ENCODE results near the gene KLHL40.

Gene KLHL40

GRCh38 chr3:42688016-42688415, 2.7 kb downstream of the KLHL40 start:
- H3K9me3 ChIP-seq (ENCODE audit: control insufficient read depth, low read length), result no peaks in the 10 kb centered on the region
- H3K4me1 ChIP-seq (ENCODE audit: control insufficient read depth, insufficient read depth, low read length), result peaks cover 20% of the 10 kb centered on the region
- no peaks in the 10 kb centered on the region for H3K36me3 ChIP-seq (ENCODE audit: control insufficient read depth, insufficient read depth, low read length, severe bottlenecking)
- DNase-seq (ENCODE audit: low read depth), result no peak
- peaks cover 26% of the 10 kb centered on the region for H3K27me3 ChIP-seq (replicated peaks; ENCODE audit: control insufficient read depth, insufficient read depth, low read length)
- no peak overlapping the region for H3K9ac ChIP-seq (ENCODE audit: low read length)
- no peak overlapping the region for H3K4me3 ChIP-seq (ENCODE audit: low read length)

GRCh38 chr3:42688487-42689420, 3.4 kb downstream of the KLHL40 start:
- no peak for DNase-seq (ENCODE audit: low read depth)
- H3K4me3 ChIP-seq (ENCODE audit: low read length), result no peak overlapping the region
- H3K9ac ChIP-seq (ENCODE audit: low read length), result no peak overlapping the region
- peaks cover 29% of the 10 kb centered on the region for H3K27me3 ChIP-seq (replicated peaks; ENCODE audit: control insufficient read depth, insufficient read depth, low read length)
- no peaks in the 10 kb centered on the region for H3K9me3 ChIP-seq (ENCODE audit: control insufficient read depth, low read length)
- H3K36me3 ChIP-seq (ENCODE audit: control insufficient read depth, insufficient read depth, low read length, severe bottlenecking), result no peaks in the 10 kb centered on the region
- H3K4me1 ChIP-seq (ENCODE audit: control insufficient read depth, insufficient read depth, low read length), result peaks cover 15% of the 10 kb centered on the region

- H3K4me1 ChIP-seq (ENCODE audit: control insufficient read depth, insufficient read depth, low read length), result peaks cover 11% of the 10 kb centered on the region
- H3K9me3 ChIP-seq (ENCODE audit: control insufficient read depth, low read length), result no peaks in the 10 kb centered on the region
- H3K36me3 ChIP-seq (ENCODE audit: control insufficient read depth, insufficient read depth, low read length, severe bottlenecking), result no peaks in the 10 kb centered on the region
- no peak overlapping the region for H3K4me3 ChIP-seq (ENCODE audit: low read length)
- no peak overlapping the region for H3K9ac ChIP-seq (ENCODE audit: low read length)
- DNase-seq (ENCODE audit: low read depth), result no peak
- H3K27me3 ChIP-seq (replicated peaks; ENCODE audit: control insufficient read depth, insufficient read depth, low read length), result peaks cover 33% of the 10 kb centered on the region
These were observed 4.2 kb downstream of the KLHL40 start for GRCh38 chr3:42689421-42690014.

GRCh38 chr3:42690191-42690590, 4.9 kb downstream of the KLHL40 start:
- no peak overlapping the region for H3K9ac ChIP-seq (ENCODE audit: low read length)
- no peak for DNase-seq (ENCODE audit: low read depth)
- peaks cover 40% of the 10 kb centered on the region for H3K27me3 ChIP-seq (replicated peaks; ENCODE audit: control insufficient read depth, insufficient read depth, low read length)
- H3K36me3 ChIP-seq (ENCODE audit: control insufficient read depth, insufficient read depth, low read length, severe bottlenecking), result no peaks in the 10 kb centered on the region
- H3K4me3 ChIP-seq (ENCODE audit: low read length), result no peak overlapping the region
- H3K9me3 ChIP-seq (ENCODE audit: control insufficient read depth, low read length), result no peaks in the 10 kb centered on the region
- H3K4me1 ChIP-seq (ENCODE audit: control insufficient read depth, insufficient read depth, low read length), result peaks cover 10% of the 10 kb centered on the region

GRCh38 chr3:42690766-42691680, 5.7 kb downstream of the KLHL40 start:
- no peak for DNase-seq (ENCODE audit: low read depth)
- Histone ChIP-seq H3K36me3 (ENCODE audit: control insufficient read depth, insufficient read depth, low read length, severe bottlenecking) (no peaks in the 10 kb centered on the region), H3K9me3 (ENCODE audit: control insufficient read depth, low read length) (no peaks in the 10 kb centered on the region), H3K27me3 (replicated peaks; ENCODE audit: control insufficient read depth, insufficient read depth, low read length) (peaks cover 47% of the 10 kb centered on the region), H3K4me3 (ENCODE audit: low read length) (no peak overlapping the region), H3K9ac (ENCODE audit: low read length) (no peak overlapping the region), H3K4me1 (ENCODE audit: control insufficient read depth, insufficient read depth, low read length) (peaks cover 7% of the 10 kb centered on the region)

GRCh38 chr3:42691816-42692666, 6.7 kb downstream of the KLHL40 start:
- Histone ChIP-seq H3K9me3 (ENCODE audit: control insufficient read depth, low read length) (no peaks in the 10 kb centered on the region), H3K36me3 (ENCODE audit: control insufficient read depth, insufficient read depth, low read length, severe bottlenecking) (no peaks in the 10 kb centered on the region), H3K27me3 (replicated peaks; ENCODE audit: control insufficient read depth, insufficient read depth, low read length) (peaks cover 48% of the 10 kb centered on the region), H3K4me3 (ENCODE audit: low read length) (no peak overlapping the region), H3K4me1 (ENCODE audit: control insufficient read depth, insufficient read depth, low read length) (peaks cover 7% of the 10 kb centered on the region), H3K9ac (ENCODE audit: low read length) (no peak overlapping the region)
- DNase-seq (ENCODE audit: low read depth), result no peak

GRCh38 chr3:42692667-42693529, 7.6 kb downstream of the KLHL40 start:
- H3K4me3 ChIP-seq (ENCODE audit: low read length), result no peak overlapping the region

GRCh38 chr3:42693530-42693930, 8.2 kb downstream of the KLHL40 start:
- DNase-seq (ENCODE audit: low read depth), result no peak
- peaks cover 7% of the 10 kb centered on the region for H3K4me1 ChIP-seq (ENCODE audit: control insufficient read depth, insufficient read depth, low read length)
- no peaks in the 10 kb centered on the region for H3K36me3 ChIP-seq (ENCODE audit: control insufficient read depth, insufficient read depth, low read length, severe bottlenecking)
- peaks cover 57% of the 10 kb centered on the region for H3K27me3 ChIP-seq (replicated peaks; ENCODE audit: control insufficient read depth, insufficient read depth, low read length)
- no peaks in the 10 kb centered on the region for H3K9me3 ChIP-seq (ENCODE audit: control insufficient read depth, low read length)
- no peak overlapping the region for H3K9ac ChIP-seq (ENCODE audit: low read length)
- no peak overlapping the region for H3K4me3 ChIP-seq (ENCODE audit: low read length)

More at GRCh38 chr3:42692667-42693529, 7.6 kb downstream of the KLHL40 start:
- Histone ChIP-seq H3K27me3 (replicated peaks; ENCODE audit: control insufficient read depth, insufficient read depth, low read length) (peaks cover 53% of the 10 kb centered on the region), H3K36me3 (ENCODE audit: control insufficient read depth, insufficient read depth, low read length, severe bottlenecking) (no peaks in the 10 kb centered on the region), H3K9ac (ENCODE audit: low read length) (no peak overlapping the region), H3K9me3 (ENCODE audit: control insufficient read depth, low read length) (no peaks in the 10 kb centered on the region), H3K4me1 (ENCODE audit: control insufficient read depth, insufficient read depth, low read length) (peaks cover 7% of the 10 kb centered on the region)
- no peak for DNase-seq (ENCODE audit: low read depth)

GRCh38 chr3:42694366-42694765, 9.0 kb downstream of the KLHL40 start:
- Histone ChIP-seq H3K4me3 (ENCODE audit: low read length) (no peak overlapping the region), H3K9me3 (ENCODE audit: control insufficient read depth, low read length) (no peaks in the 10 kb centered on the region), H3K27me3 (replicated peaks; ENCODE audit: control insufficient read depth, insufficient read depth, low read length) (peaks cover 51% of the 10 kb centered on the region), H3K9ac (ENCODE audit: low read length) (no peak overlapping the region), H3K36me3 (ENCODE audit: control insufficient read depth, insufficient read depth, low read length, severe bottlenecking) (no peaks in the 10 kb centered on the region), H3K4me1 (ENCODE audit: control insufficient read depth, insufficient read depth, low read length) (peaks cover 7% of the 10 kb centered on the region)
- DNase-seq (ENCODE audit: low read depth), result no peak

All from adipocyte (in vitro differentiated cells).